ENCODE measurements around the gene MACC1. TPM values are rescaled to one million over a fixed set of nuclear protein-coding genes. Genes with fewer than 3 reads are reported as not detected.

The MACC1 gene
- total and polyA plus RNA-seq, 5 donors from 2014 or later: 0.12 to 1.0 (median 0.21) TPM; not detected in 2

GRCh38 chr7:20244334-20245120 lies 27.3 kb upstream of the MACC1 start:
- ATAC-seq (ENCODE audit: low read depth in 2 of 2) (no peak), DNase-seq (no peak)
- no peaks in the 10 kb centered on the region for H3K36me3 ChIP-seq (ENCODE audit: control insufficient read depth, insufficient read depth, low read length)
- H3K4me3 Mint-ChIP-seq: no peak overlapping the region
- H3K27me3 ChIP-seq (ENCODE audit: control insufficient read depth, insufficient read depth, low read length): no peaks in the 10 kb centered on the region
- peaks cover 0 to 5% (median 2%) of the 10 kb centered on the region in 7 donors for H3K9me3 Mint-ChIP-seq
- no peaks in the 10 kb centered on the region for H3K4me1 ChIP-seq (ENCODE audit: control insufficient read depth, insufficient read depth, low read length, poor library complexity, severe bottlenecking)
- H3K9me3 ChIP-seq (ENCODE audit: control insufficient read depth in 2 of 2, low read length in 2 of 2): no peaks in the 10 kb centered on the region
- H3K36me3 Mint-ChIP-seq: no peaks in the 10 kb centered on the region
- H3K27ac ChIP-seq (ENCODE audit: insufficient read depth, low read length, poor library complexity, severe bottlenecking): no peak overlapping the region
- H3K4me3 ChIP-seq (ENCODE audit: low read depth, low read length): no peak overlapping the region
- H3K4me1 Mint-ChIP-seq: peaks cover 0 to 18% (median 3%) of the 10 kb centered on the region in 4 donors
- H3K27ac Mint-ChIP-seq: no peak overlapping the region
- H3K27me3 Mint-ChIP-seq: no peaks in the 10 kb centered on the region

GRCh38 chr7:20241911-20242261 lies 24.7 kb upstream of the MACC1 start:
- H3K27ac Mint-ChIP-seq: no peak overlapping the region
- DNase-seq: no peak
- H3K9me3 ChIP-seq (ENCODE audit: control insufficient read depth in 2 of 2, low read length in 2 of 2): no peaks in the 10 kb centered on the region

GRCh38 chr7:20241194-20241910 lies 24.2 kb upstream of the MACC1 start:
- H3K27me3 Mint-ChIP-seq: no peaks in the 10 kb centered on the region
- Histone ChIP-seq H3K36me3 (ENCODE audit: control insufficient read depth, insufficient read depth, low read length) (no peaks in the 10 kb centered on the region), H3K27ac (ENCODE audit: insufficient read depth, low read length, poor library complexity, severe bottlenecking) (no peak overlapping the region), H3K27me3 (ENCODE audit: control insufficient read depth, insufficient read depth, low read length) (no peaks in the 10 kb centered on the region), H3K4me3 (ENCODE audit: low read depth, low read length) (no peak overlapping the region), H3K9me3 (ENCODE audit: control insufficient read depth in 2 of 2, low read length in 2 of 2) (no peaks in the 10 kb centered on the region), H3K4me1 (ENCODE audit: control insufficient read depth, insufficient read depth, low read length, poor library complexity, severe bottlenecking) (no peaks in the 10 kb centered on the region)
- DNase-seq (no peak), ATAC-seq (ENCODE audit: low read depth in 2 of 2) (no peak)
- H3K36me3 Mint-ChIP-seq: no peaks in the 10 kb centered on the region
- no peak overlapping the region for H3K27ac Mint-ChIP-seq
- H3K4me1 Mint-ChIP-seq: peaks cover 1 to 18% (median 9%) of the 10 kb centered on the region in 4 donors
- peaks cover 0 to 5% (median 1%) of the 10 kb centered on the region in 7 donors for H3K9me3 Mint-ChIP-seq
- peak overlapping the region in 1 of 4 donors; percentile 43 for H3K4me3 Mint-ChIP-seq

More at GRCh38 chr7:20241911-20242261, 24.7 kb upstream of the MACC1 start:
- Histone ChIP-seq H3K27ac (ENCODE audit: insufficient read depth, low read length, poor library complexity, severe bottlenecking) (no peak overlapping the region), H3K36me3 (ENCODE audit: control insufficient read depth, insufficient read depth, low read length) (no peaks in the 10 kb centered on the region), H3K4me1 (ENCODE audit: control insufficient read depth, insufficient read depth, low read length, poor library complexity, severe bottlenecking) (no peaks in the 10 kb centered on the region), H3K4me3 (ENCODE audit: low read depth, low read length) (no peak overlapping the region), H3K27me3 (ENCODE audit: control insufficient read depth, insufficient read depth, low read length) (no peaks in the 10 kb centered on the region)
- no peak for ATAC-seq (ENCODE audit: low read depth in 2 of 2)
- H3K4me1 Mint-ChIP-seq: peaks cover 1 to 18% (median 9%) of the 10 kb centered on the region in 4 donors
- no peaks in the 10 kb centered on the region for H3K36me3 Mint-ChIP-seq
- no peaks in the 10 kb centered on the region for H3K27me3 Mint-ChIP-seq
- peaks cover 0 to 5% (median 2%) of the 10 kb centered on the region in 7 donors for H3K9me3 Mint-ChIP-seq
- H3K4me3 Mint-ChIP-seq: no peak overlapping the region

GRCh38 chr7:20240080-20240926 lies 23.1 kb upstream of the MACC1 start:
- Mint-ChIP-seq H3K4me1 (peaks cover 1 to 18% (median 9%) of the 10 kb centered on the region in 4 donors), H3K4me3 (peak overlapping the region in 2 of 4 donors; percentile 3 to 18), H3K36me3 (no peaks in the 10 kb centered on the region), H3K9me3 (peaks cover 0 to 5% (median 0%) of the 10 kb centered on the region in 7 donors), H3K27me3 (no peaks in the 10 kb centered on the region), H3K27ac (peak overlapping the region in 1 of 3 donors; percentile 38)
- peak in 1 of 3 donors; percentile 10 for DNase-seq
- no peak for ATAC-seq (ENCODE audit: low read depth in 2 of 2)
- Histone ChIP-seq H3K27ac (ENCODE audit: insufficient read depth, low read length, poor library complexity, severe bottlenecking) (no peak overlapping the region), H3K4me1 (ENCODE audit: control insufficient read depth, insufficient read depth, low read length, poor library complexity, severe bottlenecking) (no peaks in the 10 kb centered on the region), H3K9me3 (ENCODE audit: control insufficient read depth in 2 of 2, low read length in 2 of 2) (no peaks in the 10 kb centered on the region), H3K4me3 (ENCODE audit: low read depth, low read length) (peak overlapping the region; percentile 42), H3K36me3 (ENCODE audit: control insufficient read depth, insufficient read depth, low read length) (no peaks in the 10 kb centered on the region), H3K27me3 (ENCODE audit: control insufficient read depth, insufficient read depth, low read length) (no peaks in the 10 kb centered on the region)

GRCh38 chr7:20238754-20239324 lies 21.7 kb upstream of the MACC1 start:
- no peaks in the 10 kb centered on the region for H3K36me3 ChIP-seq (ENCODE audit: control insufficient read depth, insufficient read depth, low read length)
- H3K4me1 ChIP-seq (ENCODE audit: control insufficient read depth, insufficient read depth, low read length, poor library complexity, severe bottlenecking): no peaks in the 10 kb centered on the region
- DNase-seq (peak in 2 of 3 donors; percentile 7 to 59), ATAC-seq (ENCODE audit: low read depth in 2 of 2) (peak; percentile 52 to 69)
- peak overlapping the region in 1 of 4 donors; percentile 41 for H3K4me3 Mint-ChIP-seq
- H3K27ac ChIP-seq (ENCODE audit: insufficient read depth, low read length, poor library complexity, severe bottlenecking): no peak overlapping the region
- H3K4me1 Mint-ChIP-seq: peaks cover 1 to 18% (median 9%) of the 10 kb centered on the region in 4 donors
- peak overlapping the region; percentile 30 for H3K4me3 ChIP-seq (ENCODE audit: low read depth, low read length)
- no peaks in the 10 kb centered on the region for H3K36me3 Mint-ChIP-seq
- H3K27me3 ChIP-seq (ENCODE audit: control insufficient read depth, insufficient read depth, low read length): no peaks in the 10 kb centered on the region
- peaks cover 0 to 3% (median 0%) of the 10 kb centered on the region in 7 donors for H3K9me3 Mint-ChIP-seq
- H3K27me3 Mint-ChIP-seq: no peaks in the 10 kb centered on the region
- no peaks in the 10 kb centered on the region for H3K9me3 ChIP-seq (ENCODE audit: control insufficient read depth in 2 of 2, low read length in 2 of 2)
- H3K27ac Mint-ChIP-seq: no peak overlapping the region

- ATAC-seq (ENCODE audit: low read depth in 2 of 2) (no peak), DNase-seq (no peak)
- Mint-ChIP-seq H3K4me3 (peak overlapping the region in 2 of 4 donors; percentile 41 to 73), H3K4me1 (peaks cover 1 to 18% (median 9%) of the 10 kb centered on the region in 4 donors), H3K27me3 (no peaks in the 10 kb centered on the region), H3K9me3 (peaks cover 0 to 3% (median 0%) of the 10 kb centered on the region in 7 donors), H3K27ac (peak overlapping the region in 1 of 3 donors; percentile 39), H3K36me3 (no peaks in the 10 kb centered on the region)
- Histone ChIP-seq H3K4me1 (ENCODE audit: control insufficient read depth, insufficient read depth, low read length, poor library complexity, severe bottlenecking) (no peaks in the 10 kb centered on the region), H3K4me3 (ENCODE audit: low read depth, low read length) (peak overlapping the region; percentile 30), H3K36me3 (ENCODE audit: control insufficient read depth, insufficient read depth, low read length) (no peaks in the 10 kb centered on the region), H3K27ac (ENCODE audit: insufficient read depth, low read length, poor library complexity, severe bottlenecking) (no peak overlapping the region), H3K27me3 (ENCODE audit: control insufficient read depth, insufficient read depth, low read length) (no peaks in the 10 kb centered on the region), H3K9me3 (ENCODE audit: control insufficient read depth in 2 of 2, low read length in 2 of 2) (no peaks in the 10 kb centered on the region)
Observed at GRCh38 chr7:20238194-20238753, 21.1 kb upstream of the MACC1 start.
